ENCODE data around the gene DNAH11.
"Not testable (repeated sequence)": the region's sequence is repeated elsewhere in the genome, so short reads cannot be mapped to it uniquely, and the experiment has no call there.

DNAH11 gene

GRCh38 chr7:21923658-21924057, 380.8 kb downstream of the DNAH11 start:
- DNase-seq (ENCODE audit: low read depth in 1 of 2, low spot score in 1 of 2), result no peak

- no peak for DNase-seq (ENCODE audit: low read depth in 1 of 2, low spot score in 1 of 2)
Observed at GRCh38 chr7:21926448-21926847, 383.6 kb downstream of the DNAH11 start.

- no peak for DNase-seq (ENCODE audit: low read depth in 1 of 2, low spot score in 1 of 2)
Observed at GRCh38 chr7:21927693-21928092, 384.9 kb downstream of the DNAH11 start.

- not testable (repeated sequence) for DNase-seq (ENCODE audit: low read depth in 1 of 2, low spot score in 1 of 2)
Observed at GRCh38 chr7:21933293-21933692, 390.5 kb downstream of the DNAH11 start.

GRCh38 chr7:21934808-21935207, 392.0 kb downstream of the DNAH11 start:
- no peak for DNase-seq (ENCODE audit: low read depth in 1 of 2, low spot score in 1 of 2)

- DNase-seq (ENCODE audit: low read depth in 1 of 2, low spot score in 1 of 2), result no peak
Observed at GRCh38 chr7:21938463-21938862, 395.6 kb downstream of the DNAH11 start.

- peak in 1 of 2 donors; percentile 14 for DNase-seq (ENCODE audit: low read depth in 1 of 2, low spot score in 1 of 2)
Observed at GRCh38 chr7:21939136-21939857, 396.5 kb downstream of the DNAH11 start.

- no peak for DNase-seq (ENCODE audit: low read depth in 1 of 2, low spot score in 1 of 2)
Observed at GRCh38 chr7:21939858-21940372, 397.1 kb downstream of the DNAH11 start.

- DNase-seq (ENCODE audit: low read depth in 1 of 2, low spot score in 1 of 2), result no peak
Observed at GRCh38 chr7:21941611-21942141, 398.8 kb downstream of the DNAH11 start.

- DNase-seq (ENCODE audit: low read depth in 1 of 2, low spot score in 1 of 2), result no peak
Observed at GRCh38 chr7:21942955-21943354, 400.1 kb downstream of the DNAH11 start.

- no peak for DNase-seq (ENCODE audit: low read depth in 1 of 2, low spot score in 1 of 2)
Observed at GRCh38 chr7:21943436-21943835, 400.6 kb downstream of the DNAH11 start.

- peak in 1 of 2 donors; percentile 19 for DNase-seq (ENCODE audit: low read depth in 1 of 2, low spot score in 1 of 2)
Observed at GRCh38 chr7:21944616-21945453, 402.0 kb downstream of the DNAH11 start.

- peak in 1 of 2 donors; percentile 23 for DNase-seq (ENCODE audit: low read depth in 1 of 2, low spot score in 1 of 2)
Observed at GRCh38 chr7:21945454-21946221, 402.8 kb downstream of the DNAH11 start, which contains the start of gene CDCA7L. CDCA7L (minus strand) TSS chr7:21945899; CDS start chr7:21945804, 95 bp downstream.

GRCh38 chr7:21946222-21946709, 403.4 kb downstream of the DNAH11 start:
- DNase-seq (ENCODE audit: low read depth in 1 of 2, low spot score in 1 of 2), result no peak

GRCh38 chr7:21947056-21947455, 404.2 kb downstream of the DNAH11 start:
- no peak for DNase-seq (ENCODE audit: low read depth in 1 of 2, low spot score in 1 of 2)

- no peak for DNase-seq (ENCODE audit: low read depth in 1 of 2, low spot score in 1 of 2)
Observed at GRCh38 chr7:21947946-21948345, 405.1 kb downstream of the DNAH11 start.

GRCh38 chr7:21948364-21948763, 405.5 kb downstream of the DNAH11 start:
- no peak for DNase-seq (ENCODE audit: low read depth in 1 of 2, low spot score in 1 of 2)

GRCh38 chr7:21948887-21949540, 406.2 kb downstream of the DNAH11 start:
- DNase-seq (ENCODE audit: low read depth in 1 of 2, low spot score in 1 of 2), result no peak

All from activated T-helper 1 cell treated with anti-CD3 and anti-CD28 coated beads, Interleukin-2, amount 50 U/mL, for 16 hours (primary cell).